Body of pancreas (tissue), 4 donors: Measurements from ENCODE around the gene TMEFF2. TPM values are rescaled to one million over a fixed set of nuclear protein-coding genes. Genes with fewer than 3 reads are reported as not detected.

Experiments used
- ATAC-seq: fragments of 150-250 bp; one replicate; pipeline ENCODE4 v1.9.1; 2016
- DNase-seq, 4 donors: peaks; one replicate each; pipeline ENCODE4 v3.0.0-alpha.2; 2019
- H3K27ac ChIP-seq, 4 donors: fragments of 200-600 bp; sonication (generic); 1 replicate in 3 of 4; 2 replicates in 1 of 4; pipeline versions ENCODE4 v1.5.1 to v1.6.1; 2016 to 2019; ENCODE audit warnings: mild to moderate bottlenecking in 1 of 4, mixed read lengths in 1 of 4, moderate library complexity in 1 of 4
- H3K27me3 ChIP-seq, 2 donors: fragments of 200-600 bp; sonication (generic); one replicate each; pipeline ENCODE4 v1.6.0; 2016; ENCODE audit warnings: mild to moderate bottlenecking in 1 of 2
- H3K36me3 ChIP-seq, 2 donors: fragments of 200-600 bp; sonication (generic); replicated peaks in 1 of 2; 2 replicates each; pipeline ENCODE4 v1.5.1; 2016; ENCODE audit warnings: low read depth in 2 of 2; ENCODE audit not compliant: insufficient read depth in 1 of 2
- H3K4me1 ChIP-seq: fragments of 200-600 bp; sonication (generic); one replicate; pipeline ENCODE4 v1.6.0; 2016
- H3K4me3 ChIP-seq, 2 donors: fragments of 200-600 bp; sonication (generic); 1 replicate in 1 of 2; 2 replicates in 1 of 2; pipeline ENCODE4 v1.5.1; 2016 to 2019
- H3K9me3 ChIP-seq, 3 donors: fragments of 200-600 bp; sonication (generic); 1 replicate in 2 of 3; 2 replicates in 1 of 3; pipeline ENCODE4 v1.5.1; 2016
- POLR2A ChIP-seq, 3 donors: fragments of 450-650 bp; IDR thresholded peaks; one replicate each; pipeline ENCODE4 v1.6.1; 2016; ENCODE audit warnings: antibody characterized with exemption in 3 of 3, mild to moderate bottlenecking in 2 of 3
- WGBS, 2 donors: methylation state at CpG; one replicate each; pipeline ENCODE4 v1.1.5; 2017; 5-methylcytosine and 5-hydroxymethylcytosine counted together
- intact Hi-C: fragments of 100-400 bp; cut with DNase I; formaldehyde crosslinking; loops from one replicate; pipeline ENCODE4 v1.15.1; 2023
- total RNA-seq, 2 donors: library from RNA; depleted of rRNA; stranded (reverse); fragments of >200 nt; gene quantifications; one replicate each; pipeline ENCODE4 v1.1.0, GENCODE V29; 2016
- TF ChIP-seq, protein P1 (sequence below), 7 experiments: fragments of 450-650 bp in 4 of 7; fragments of 200-600 bp in 3 of 7; sonication (generic) in 3 of 7; IDR thresholded peaks; one replicate each; pipeline ENCODE4 v1.5.1; 2016 to 2019; ENCODE audit warnings: antibody characterized with exemption in 7 of 7

The TMEFF2 gene
- total RNA-seq, 2 donors from 2014 or later: not detected

GRCh38 chr2:192099742-192100141 lies 95.0 kb downstream of the TMEFF2 start:
- no peak overlapping the region for H3K27ac ChIP-seq
- ATAC-seq (no peak), DNase-seq (no peak)
- no peak overlapping the region for H3K4me3 ChIP-seq
- TF ChIP-seq, protein P1, sequence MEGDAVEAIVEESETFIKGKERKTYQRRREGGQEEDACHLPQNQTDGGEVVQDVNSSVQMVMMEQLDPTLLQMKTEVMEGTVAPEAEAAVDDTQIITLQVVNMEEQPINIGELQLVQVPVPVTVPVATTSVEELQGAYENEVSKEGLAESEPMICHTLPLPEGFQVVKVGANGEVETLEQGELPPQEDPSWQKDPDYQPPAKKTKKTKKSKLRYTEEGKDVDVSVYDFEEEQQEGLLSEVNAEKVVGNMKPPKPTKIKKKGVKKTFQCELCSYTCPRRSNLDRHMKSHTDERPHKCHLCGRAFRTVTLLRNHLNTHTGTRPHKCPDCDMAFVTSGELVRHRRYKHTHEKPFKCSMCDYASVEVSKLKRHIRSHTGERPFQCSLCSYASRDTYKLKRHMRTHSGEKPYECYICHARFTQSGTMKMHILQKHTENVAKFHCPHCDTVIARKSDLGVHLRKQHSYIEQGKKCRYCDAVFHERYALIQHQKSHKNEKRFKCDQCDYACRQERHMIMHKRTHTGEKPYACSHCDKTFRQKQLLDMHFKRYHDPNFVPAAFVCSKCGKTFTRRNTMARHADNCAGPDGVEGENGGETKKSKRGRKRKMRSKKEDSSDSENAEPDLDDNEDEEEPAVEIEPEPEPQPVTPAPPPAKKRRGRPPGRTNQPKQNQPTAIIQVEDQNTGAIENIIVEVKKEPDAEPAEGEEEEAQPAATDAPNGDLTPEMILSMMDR (IDR thresholded peaks at IDR 0.05): no peak
- TF ChIP-seq POLR2A (IDR thresholded peaks at IDR 0.05): no peak
- no peaks in the 10 kb centered on the region for H3K36me3 ChIP-seq
- H3K27me3 ChIP-seq: no peaks in the 10 kb centered on the region
- intact Hi-C loops: loop anchor here (10.0 kb wide), 1 partner anchor 65 kb away; no protein-coding TSS in a partner anchor
- no peaks in the 10 kb centered on the region for H3K9me3 ChIP-seq
- H3K4me1 ChIP-seq: no peaks in the 10 kb centered on the region

- H3K4me3 ChIP-seq: no peak overlapping the region
- 73 to 74% methylated on average over 2 of the region's 2 CpGs for WGBS, 2 donors
- no peaks in the 10 kb centered on the region for H3K9me3 ChIP-seq
- no peaks in the 10 kb centered on the region for H3K36me3 ChIP-seq
- H3K27ac ChIP-seq: no peak overlapping the region
- no peak for DNase-seq
- no peaks in the 10 kb centered on the region for H3K27me3 ChIP-seq
- ATAC-seq: no peak
- no peaks in the 10 kb centered on the region for H3K4me1 ChIP-seq
- no peak for TF ChIP-seq POLR2A (IDR thresholded peaks at IDR 0.05)
- TF ChIP-seq, protein P1 (IDR thresholded peaks at IDR 0.05): no peak
- intact Hi-C loops: no loop called here
Measured at GRCh38 chr2:192098814-192099491, 95.8 kb downstream of the TMEFF2 start.

DNA sequence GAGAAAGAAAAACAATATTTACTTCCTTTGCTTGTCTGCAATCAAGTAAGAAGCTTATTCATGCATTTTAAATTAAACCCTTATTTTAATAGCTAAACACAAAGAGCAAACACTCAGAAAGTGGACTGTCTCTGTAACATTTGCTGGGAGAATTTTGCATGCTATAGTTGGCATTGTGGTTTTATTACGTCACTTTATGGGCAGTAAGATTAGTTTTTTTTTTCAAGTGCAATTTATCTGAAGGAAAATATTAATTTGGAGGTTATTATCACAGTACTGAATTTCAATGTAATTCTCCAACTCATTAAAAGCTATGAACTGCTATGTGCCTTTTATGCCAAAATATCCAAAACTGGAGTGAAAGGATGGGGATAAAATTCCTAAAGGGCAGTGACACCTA lies 103.3 kb downstream of the TMEFF2 start:
- ATAC-seq: no peak
- H3K36me3 ChIP-seq: no peaks in the 10 kb centered on the region
- H3K4me1 ChIP-seq: no peaks in the 10 kb centered on the region
- WGBS, 2 donors: 33 to 35% methylated on average over 1 of the region's 1 CpG
- no peak overlapping the region for H3K27ac ChIP-seq
- DNase-seq: no peak
- intact Hi-C loops: no loop called here
- H3K4me3 ChIP-seq: no peak overlapping the region
- H3K27me3 ChIP-seq: no peaks in the 10 kb centered on the region
- TF ChIP-seq, protein P1 (IDR thresholded peaks at IDR 0.05): no peak
- no peak for TF ChIP-seq POLR2A (IDR thresholded peaks at IDR 0.05)
- H3K9me3 ChIP-seq: no peaks in the 10 kb centered on the region

DNA sequence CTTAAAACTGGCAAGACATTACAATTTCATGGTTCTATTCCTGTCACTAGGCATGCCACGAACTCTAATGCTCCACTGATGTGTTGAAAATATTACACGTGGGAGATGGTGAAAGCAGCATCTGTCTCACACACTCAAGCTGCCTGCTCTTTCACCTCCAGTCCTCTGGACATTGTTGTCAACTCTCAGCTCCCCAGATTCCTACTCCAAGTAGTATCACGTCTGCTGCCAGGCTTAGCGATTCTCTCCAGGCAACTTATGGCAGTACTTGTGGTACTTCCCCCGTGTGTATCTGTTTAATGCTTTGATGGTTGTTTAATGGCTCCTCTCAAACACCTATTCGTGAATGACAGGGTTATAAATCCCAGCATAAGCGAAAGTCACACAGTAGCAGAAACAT lies 103.8 kb downstream of the TMEFF2 start:
- intact Hi-C loops: no loop called here
- DNase-seq: no peak

More for the DNA sequence above, 103.8 kb downstream of the TMEFF2 start:
- Histone ChIP-seq H3K36me3 (no peaks in the 10 kb centered on the region), H3K27ac (no peak overlapping the region), H3K4me1 (no peaks in the 10 kb centered on the region), H3K4me3 (no peak overlapping the region), H3K27me3 (no peaks in the 10 kb centered on the region), H3K9me3 (no peaks in the 10 kb centered on the region)
- no peak for ATAC-seq
- WGBS, 2 donors: 49 to 54% methylated on average over 7 of the region's 7 CpGs
- no peak for TF ChIP-seq POLR2A (IDR thresholded peaks at IDR 0.05)
- TF ChIP-seq, protein P1 (IDR thresholded peaks at IDR 0.05): no peak
